Keratinocyte (primary cell): Measurements from ENCODE around the gene PARD6B. TPM values are rescaled to one million over a fixed set of nuclear protein-coding genes. Genes with fewer than 3 reads are reported as not detected.

Experiments used
- DNase-seq: peaks from one replicate; pipeline ENCODE4 v3.0.0-alpha.2; 2011; ENCODE audit warnings: low read depth, missing footprints, low spot score
- FAIRE-seq: peaks from 2 replicates; lab custom pipeline; 2011; peaks lifted over from hg19 to GRCh38; lab: Jason Lieb, UNC
- H2AFZ ChIP-seq: 2 replicates; pipeline ENCODE4 v1.6.0; 2012; ENCODE audit warnings: low read length, control low read depth, inconsistent platforms; ENCODE audit not compliant: control insufficient read depth
- H3K27ac ChIP-seq: 2 replicates; pipeline ENCODE4 v1.5.1; 2011; ENCODE audit warnings: low read length; ENCODE audit not compliant: control insufficient read depth, insufficient read depth
- H3K27me3 ChIP-seq: 3 replicates; pipeline ENCODE4 v1.6.0; 2011; ENCODE audit warnings: low read length; ENCODE audit not compliant: control insufficient read depth, insufficient read depth; ENCODE audit errors: extremely low read depth
- H3K36me3 ChIP-seq, 2 experiments: 2 replicates in 1 of 2; 3 replicates in 1 of 2; pipeline ENCODE4 v1.5.1; 2011; ENCODE audit warnings: low read length in 2 of 2, mild to moderate bottlenecking in 1 of 2; ENCODE audit not compliant: control insufficient read depth in 2 of 2, insufficient read depth in 2 of 2; ENCODE audit errors: extremely low read depth in 1 of 2
- H3K4me1 ChIP-seq: 3 replicates; pipeline ENCODE4 v1.5.1; 2011; ENCODE audit warnings: low read length; ENCODE audit not compliant: control insufficient read depth, insufficient read depth; ENCODE audit errors: extremely low read depth
- H3K4me2 ChIP-seq: 3 replicates; pipeline ENCODE4 v1.6.0; 2011; ENCODE audit warnings: low read depth, low read length; ENCODE audit not compliant: control insufficient read depth, insufficient read depth; ENCODE audit errors: extremely low read depth
- H3K4me3 ChIP-seq, 3 experiments: fragments of 200-600 bp in 1 of 3; sonication (generic) in 1 of 3; 2 replicates in 2 of 3; 3 replicates in 1 of 3; pipeline ENCODE4 v1.5.1; 2011 to 2016; ENCODE audit warnings: low read length in 3 of 3, mild to moderate bottlenecking in 3 of 3, control low read depth in 2 of 3, inconsistent platforms in 1 of 3, low read depth in 1 of 3, mixed read lengths in 1 of 3, mixed run types in 1 of 3, moderate library complexity in 1 of 3; ENCODE audit not compliant: control insufficient read depth in 2 of 3, insufficient read depth in 2 of 3; ENCODE audit errors: extremely low read depth in 1 of 3
- H3K79me2 ChIP-seq: 2 replicates; pipeline ENCODE4 v1.6.0; 2012; ENCODE audit warnings: low read length; ENCODE audit not compliant: control insufficient read depth, insufficient read depth
- H3K9ac ChIP-seq: 3 replicates; pipeline ENCODE4 v1.6.0; 2011; ENCODE audit warnings: low read length; ENCODE audit not compliant: control insufficient read depth, insufficient read depth; ENCODE audit errors: extremely low read depth
- H3K9me1 ChIP-seq: 3 replicates; pipeline ENCODE4 v1.6.0; 2011; ENCODE audit warnings: low read length; ENCODE audit not compliant: control insufficient read depth, insufficient read depth; ENCODE audit errors: extremely low read depth
- H3K9me3 ChIP-seq: 2 replicates; pipeline ENCODE4 v1.5.1; 2012; ENCODE audit warnings: low read depth, low read length; ENCODE audit not compliant: control insufficient read depth
- H4K20me1 ChIP-seq: 3 replicates; pipeline ENCODE4 v1.6.0; 2011; ENCODE audit warnings: low read length; ENCODE audit not compliant: control insufficient read depth, insufficient read depth; ENCODE audit errors: extremely low read depth
- EZH2 ChIP-seq: IDR thresholded peaks from one replicate; pipeline ENCODE4 v1.6.1; 2012; ENCODE audit warnings: inconsistent platforms, mild to moderate bottlenecking, low read length, moderate library complexity
- dilution Hi-C: fragments of 300-500 bp; cut with MboI; formaldehyde crosslinking; loops from one replicate; pipeline ENCODE4 v1.7.0; 2020; ENCODE audit warnings: low sequenced_read_pairs; ENCODE audit not compliant: extremely low pct_ligation_motif_present
- polyA plus RNA-seq, 5 experiments: library from polyadenylated mRNA; depleted of rRNA in 3 of 5; stranded (reverse) in 3 of 5; stranded (forward) in 1 of 5; unstranded in 1 of 5; fragments of >200 nt; gene quantifications; 1 replicate in 1 of 5; 2 replicates in 3 of 5; 3 replicates in 1 of 5; pipeline versions ENCODE4 v1.2.1 to v1.2.3, GENCODE V29; 2011 to 2012; ENCODE audit warnings: missing spikeins in 2 of 5, low read depth in 1 of 5, low replicate concordance in 1 of 5
- TF ChIP-seq, protein P1 (sequence below), 3 experiments: IDR thresholded peaks in 1 of 3; conservative IDR thresholded peaks in 1 of 3; optimal IDR thresholded peaks in 1 of 3; 2 replicates in 2 of 3; 3 replicates in 1 of 3; pipeline versions ENCODE3 to v1.5.1; 2011; ENCODE audit warnings: low read length in 3 of 3, mild to moderate bottlenecking in 3 of 3, moderate library complexity in 2 of 3, control low read depth in 1 of 3, inconsistent platforms in 1 of 3; ENCODE audit not compliant: insufficient read depth in 2 of 3; ENCODE audit errors: extremely low read depth in 1 of 3

PARD6B gene
- polyA plus RNA-seq, 1 donor (not counting 4 experiments of a cell fraction or from before 2014, with no cell fraction given) = 2.0 TPM

DNA sequence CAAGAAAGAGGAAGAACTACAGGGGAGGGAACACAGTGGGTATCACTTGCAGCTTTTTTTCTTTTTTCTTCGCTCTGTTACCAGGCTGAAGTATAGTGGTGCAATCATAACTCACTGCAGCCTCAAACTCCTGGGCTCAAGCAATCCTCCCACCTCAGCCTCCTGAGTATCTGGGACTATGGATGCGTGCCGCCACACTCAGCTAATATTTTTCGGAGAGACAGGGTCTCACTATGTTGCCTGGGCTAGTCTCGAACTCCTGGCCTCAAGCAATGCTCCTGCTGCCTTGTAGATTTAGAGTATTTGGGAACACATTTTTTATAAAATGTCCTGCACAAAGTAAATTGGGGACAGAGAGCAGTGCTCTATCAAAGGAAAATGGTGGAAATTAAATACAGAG is 28.3 kb downstream of the PARD6B start:
- FAIRE-seq = no peak
- H3K9me1 ChIP-seq = no peaks in the 10 kb centered on the region
- no peaks in the 10 kb centered on the region for H3K9me3 ChIP-seq
- dilution Hi-C loops = no loop called here
- no peaks in the 10 kb centered on the region for H3K79me2 ChIP-seq
- TF ChIP-seq, protein P1, sequence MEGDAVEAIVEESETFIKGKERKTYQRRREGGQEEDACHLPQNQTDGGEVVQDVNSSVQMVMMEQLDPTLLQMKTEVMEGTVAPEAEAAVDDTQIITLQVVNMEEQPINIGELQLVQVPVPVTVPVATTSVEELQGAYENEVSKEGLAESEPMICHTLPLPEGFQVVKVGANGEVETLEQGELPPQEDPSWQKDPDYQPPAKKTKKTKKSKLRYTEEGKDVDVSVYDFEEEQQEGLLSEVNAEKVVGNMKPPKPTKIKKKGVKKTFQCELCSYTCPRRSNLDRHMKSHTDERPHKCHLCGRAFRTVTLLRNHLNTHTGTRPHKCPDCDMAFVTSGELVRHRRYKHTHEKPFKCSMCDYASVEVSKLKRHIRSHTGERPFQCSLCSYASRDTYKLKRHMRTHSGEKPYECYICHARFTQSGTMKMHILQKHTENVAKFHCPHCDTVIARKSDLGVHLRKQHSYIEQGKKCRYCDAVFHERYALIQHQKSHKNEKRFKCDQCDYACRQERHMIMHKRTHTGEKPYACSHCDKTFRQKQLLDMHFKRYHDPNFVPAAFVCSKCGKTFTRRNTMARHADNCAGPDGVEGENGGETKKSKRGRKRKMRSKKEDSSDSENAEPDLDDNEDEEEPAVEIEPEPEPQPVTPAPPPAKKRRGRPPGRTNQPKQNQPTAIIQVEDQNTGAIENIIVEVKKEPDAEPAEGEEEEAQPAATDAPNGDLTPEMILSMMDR (optimal IDR thresholded peaks at IDR 0.05 in 1 of 3, IDR thresholded peaks at IDR 0.05 in 1 of 3, conservative IDR thresholded peaks at IDR 0.05 in 1 of 3; ENCODE audit: extremely low read depth in 1 of 3, insufficient read depth in 2 of 3, low read length in 3 of 3) = no peak
- no peak overlapping the region for H3K9ac ChIP-seq
- no peak overlapping the region for H2AFZ ChIP-seq
- no peak overlapping the region for H3K4me3 ChIP-seq
- no peaks in the 10 kb centered on the region for H3K36me3 ChIP-seq
- H4K20me1 ChIP-seq = no peaks in the 10 kb centered on the region
- no peak overlapping the region for H3K4me2 ChIP-seq
- no peak for DNase-seq
- H3K27ac ChIP-seq = no peak overlapping the region
- no peaks in the 10 kb centered on the region for H3K27me3 ChIP-seq
- peaks cover 28% of the 10 kb centered on the region for H3K4me1 ChIP-seq

DNA sequence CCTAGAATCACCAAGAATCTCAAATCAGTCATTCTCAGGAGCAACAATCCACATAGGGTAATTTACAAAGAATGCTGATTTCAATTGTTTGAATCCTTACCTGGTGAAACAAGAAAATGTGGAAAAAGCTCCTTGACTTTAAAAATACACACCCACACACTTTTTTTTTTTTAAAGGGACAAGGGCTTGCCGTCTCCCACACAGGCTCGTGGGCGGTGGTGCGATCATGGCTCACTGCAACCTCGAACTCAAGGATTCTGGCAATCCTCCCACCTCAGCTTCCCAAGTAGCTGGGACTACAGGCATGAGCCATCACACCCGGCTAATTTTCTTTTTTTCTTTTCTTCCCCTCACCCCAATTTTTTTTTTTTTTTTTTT is 30.7 kb downstream of the PARD6B start:
- Histone ChIP-seq H3K4me1 (peaks cover 28% of the 10 kb centered on the region), H3K9me1 (no peaks in the 10 kb centered on the region), H3K9ac (peak overlapping the region; percentile 71), H2AFZ (no peak overlapping the region), H3K27me3 (no peaks in the 10 kb centered on the region), H3K36me3 (no peaks in the 10 kb centered on the region), H3K4me3 (peak overlapping the region in 1 of 3 experiments; percentile 25), H3K27ac (peak overlapping the region; percentile 89), H3K79me2 (no peaks in the 10 kb centered on the region), H3K9me3 (no peaks in the 10 kb centered on the region), H4K20me1 (no peaks in the 10 kb centered on the region), H3K4me2 (peak overlapping the region; percentile 76)
- TF ChIP-seq EZH2 = no peak
- TF ChIP-seq, protein P1 (optimal IDR thresholded peaks at IDR 0.05 in 1 of 3, IDR thresholded peaks at IDR 0.05 in 1 of 3, conservative IDR thresholded peaks at IDR 0.05 in 1 of 3; ENCODE audit: extremely low read depth in 1 of 3, insufficient read depth in 2 of 3, low read length in 3 of 3) = no peak
- no peak for DNase-seq
- dilution Hi-C loops = no loop called here
- FAIRE-seq = no peak
